K562 (cell line): ENCODE measurements around the gene NT5DC4. TPM values are rescaled to one million over a fixed set of nuclear protein-coding genes. Genes with fewer than 3 reads are reported as not detected.

Source experiments
- CC2D1A ChIP-seq: fragments of 450-650 bp; IDR thresholded peaks from 2 replicates; pipeline ENCODE4 v1.6.1; 2017; ENCODE audit warnings: mild to moderate bottlenecking
- CHD2 ChIP-seq: IDR thresholded peaks from 2 replicates; pipeline ENCODE4 v1.6.1; 2011; ENCODE audit warnings: low read depth, low read length
- FOXP1 ChIP-seq: sonication (generic); formaldehyde crosslinking; IDR thresholded peaks from 2 replicates; pipeline ENCODE4 v1.8.0; 2022; ENCODE audit warnings: mild to moderate bottlenecking, missing genetic modification reagents
- GABPB1 ChIP-seq: sonication (generic); formaldehyde crosslinking; IDR thresholded peaks from 2 replicates; pipeline ENCODE4 v1.8.0; 2022; ENCODE audit warnings: mild to moderate bottlenecking, missing genetic modification reagents
- GTF2F1 ChIP-seq: IDR thresholded peaks from 2 replicates; pipeline ENCODE4 v1.6.1; 2011; ENCODE audit warnings: low read depth, low read length, improper control_type of control experiment
- HNRNPK ChIP-seq: fragments of 200-400 bp; formaldehyde crosslinking; IDR thresholded peaks from one replicate; pipeline ENCODE4 v1.6.1; 2018; ENCODE audit warnings: mild to moderate bottlenecking, low read depth, low read length; ENCODE audit not compliant: poor library complexity, severe bottlenecking
- HNRNPL ChIP-seq: fragments of 200-400 bp; formaldehyde crosslinking; IDR thresholded peaks from 2 replicates; pipeline ENCODE4 v1.6.1; 2017; ENCODE audit warnings: low read depth, mild to moderate bottlenecking, low read length
- HOXB6 ChIP-seq: fragments of 250-450 bp; sonication (Bioruptor Pico); IDR thresholded peaks from 2 replicates; pipeline ENCODE4 v1.5.1; 2022; ENCODE audit warnings: mild to moderate bottlenecking, borderline replicate concordance
- KAT8 ChIP-seq: fragments of 450-650 bp; IDR thresholded peaks from 2 replicates; pipeline ENCODE4 v1.6.1; 2016; ENCODE audit warnings: low read depth, mild to moderate bottlenecking
- NEUROD1 ChIP-seq: fragments of 150-350 bp; IDR thresholded peaks from 2 replicates; pipeline ENCODE4 v1.6.1; 2014; ENCODE audit warnings: borderline replicate concordance, low read length, low read depth; ENCODE audit not compliant: partially characterized antibody
- RUNX1 ChIP-seq: sonication (generic); IDR thresholded peaks from 2 replicates; pipeline ENCODE4 v1.6.1; 2016; ENCODE audit warnings: antibody characterized with exemption, low read depth
- SMARCC2 ChIP-seq: fragments of 450-650 bp; IDR thresholded peaks from 2 replicates; pipeline ENCODE4 v1.6.1; 2017; ENCODE audit warnings: antibody characterized with exemption, moderate library complexity, mild to moderate bottlenecking, low read depth
- SUPT5H ChIP-seq: fragments of 450-650 bp; IDR thresholded peaks from 2 replicates; pipeline ENCODE4 v1.6.1; 2016
- TAF1 ChIP-seq: IDR thresholded peaks from 2 replicates; pipeline ENCODE4 v1.6.1; 2011; ENCODE audit warnings: mild to moderate bottlenecking, low read length, moderate library complexity; ENCODE audit not compliant: insufficient read depth, control insufficient read depth, severe bottlenecking; ENCODE audit errors: extremely low read depth
- YBX1 ChIP-seq: fragments of 450-650 bp; IDR thresholded peaks from 2 replicates; pipeline ENCODE4 v1.7.1; 2016; ENCODE audit warnings: mild to moderate bottlenecking
- ZC3H11A ChIP-seq: IDR thresholded peaks from 2 replicates; pipeline ENCODE4 v1.6.1; 2012; ENCODE audit warnings: low read depth, low read length, improper control_type of control experiment
- ZNF583 ChIP-seq: fragments of 250-450 bp; sonication (Bioruptor Pico); IDR thresholded peaks from 2 replicates; pipeline ENCODE4 v1.4.0; 2020
- ZNF644 ChIP-seq: fragments of 200-800 bp; sonication (Bioruptor generic); IDR thresholded peaks from 2 replicates; pipeline ENCODE4 v1.6.1; 2016; ENCODE audit warnings: low read depth, missing genetic modification characterization, missing compliant biosample characterization
- ZNF79 ChIP-seq: fragments of 250-450 bp; sonication (Bioruptor Pico); IDR thresholded peaks from 2 replicates; pipeline ENCODE4 v1.4.0; 2020; ENCODE audit warnings: low read depth, mild to moderate bottlenecking, moderate library complexity
- polyA plus RNA-seq, 8 experiments: library from polyadenylated mRNA; depleted of rRNA in 4 of 8; stranded (reverse) in 5 of 8; unstranded in 3 of 8; fragments of >200 nt; fragmentation: Nextera tagmentation in 2 of 8; fragmentation: Illumina TruSeq in 1 of 8; extraction: Ambion mirVana in 2 of 8; extraction: Trizol in 1 of 8; gene quantifications; 2 replicates each; pipeline versions ENCODE4 v1.2.1 to v1.2.3, GENCODE V29; 2011 to 2014; ENCODE audit warnings: inconsistent platforms in 1 of 8, missing spikeins in 1 of 8
- total RNA-seq, 7 experiments: library from RNA; depleted of rRNA in 6 of 7; stranded (reverse); fragments of >200 nt in 6 of 7; fragmentation: Illumina TruSeq in 2 of 7; extraction: Trizol in 2 of 7; gene quantifications; 2 replicates each; pipeline versions ENCODE4 v1.2.1 to v1.2.3, GENCODE V29; 2011 to 2021; ENCODE audit warnings: low replicate concordance in 1 of 7
- TF ChIP-seq, protein P1 (sequence below): sonication (generic); IDR thresholded peaks from 2 replicates; pipeline ENCODE4 v1.6.1; 2016
- TF ChIP-seq, protein P2 (sequence below): conservative IDR thresholded peaks from 2 replicates; pipeline ENCODE4 v1.6.1; 2011; ENCODE audit warnings: low read depth, mild to moderate bottlenecking, low read length; ENCODE audit not compliant: control insufficient read depth
- TF ChIP-seq, protein P3 (sequence below): fragments of 150-350 bp; conservative IDR thresholded peaks from 2 replicates; pipeline ENCODE4 v1.6.1; 2014; ENCODE audit warnings: low read length
- TF ChIP-seq, protein P4 (sequence below): fragments of 250-450 bp; sonication (Bioruptor Pico); IDR thresholded peaks from 2 replicates; pipeline ENCODE4 v1.4.0; 2020; ENCODE audit warnings: mild to moderate bottlenecking, moderate library complexity

Gene NT5DC4
- total and polyA plus RNA-seq, 9 of the 15 experiments (the other 6 are each of a cell fraction or from before 2014, with no cell fraction given): 0.44 to 6.9 (median 2.5) TPM

DNA sequence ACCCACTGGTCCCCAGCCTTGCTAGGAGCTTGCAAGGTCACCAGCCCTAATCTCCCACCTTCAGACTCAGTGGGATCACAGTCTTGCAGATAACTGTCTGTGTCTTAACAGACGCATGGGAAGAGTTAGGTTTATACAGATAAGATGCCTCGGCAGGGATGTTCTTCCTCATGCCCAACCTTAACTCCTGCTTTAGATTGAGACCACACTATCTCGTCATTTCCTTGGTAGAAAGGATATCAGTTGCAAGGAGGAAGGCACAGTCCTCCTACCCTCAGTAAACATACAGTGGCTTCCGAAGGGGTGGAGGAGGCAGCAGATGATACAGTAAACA is 7.2 kb downstream of the NT5DC4 start (continued):
- TF ChIP-seq SMARCC2: peak; percentile 55; the same call in 1 of the 2 replicates
- TF ChIP-seq ZNF79 (CRISPR knock-in tag): no peak
- TF ChIP-seq HNRNPL: no peak
- no peak for TF ChIP-seq GTF2F1
- TF ChIP-seq ZNF583: no peak
- TF ChIP-seq CC2D1A: peak; percentile 15; the same call in 1 of the 2 replicates
- TF ChIP-seq GABPB1 (CRISPR knock-in tag): no peak
- TF ChIP-seq FOXP1: no peak
- TF ChIP-seq, protein P1, sequence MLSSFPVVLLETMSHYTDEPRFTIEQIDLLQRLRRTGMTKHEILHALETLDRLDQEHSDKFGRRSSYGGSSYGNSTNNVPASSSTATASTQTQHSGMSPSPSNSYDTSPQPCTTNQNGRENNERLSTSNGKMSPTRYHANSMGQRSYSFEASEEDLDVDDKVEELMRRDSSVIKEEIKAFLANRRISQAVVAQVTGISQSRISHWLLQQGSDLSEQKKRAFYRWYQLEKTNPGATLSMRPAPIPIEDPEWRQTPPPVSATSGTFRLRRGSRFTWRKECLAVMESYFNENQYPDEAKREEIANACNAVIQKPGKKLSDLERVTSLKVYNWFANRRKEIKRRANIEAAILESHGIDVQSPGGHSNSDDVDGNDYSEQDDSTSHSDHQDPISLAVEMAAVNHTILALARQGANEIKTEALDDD: peak; percentile 41; the same call in 1 of the 2 replicates
- TF ChIP-seq, protein P2, sequence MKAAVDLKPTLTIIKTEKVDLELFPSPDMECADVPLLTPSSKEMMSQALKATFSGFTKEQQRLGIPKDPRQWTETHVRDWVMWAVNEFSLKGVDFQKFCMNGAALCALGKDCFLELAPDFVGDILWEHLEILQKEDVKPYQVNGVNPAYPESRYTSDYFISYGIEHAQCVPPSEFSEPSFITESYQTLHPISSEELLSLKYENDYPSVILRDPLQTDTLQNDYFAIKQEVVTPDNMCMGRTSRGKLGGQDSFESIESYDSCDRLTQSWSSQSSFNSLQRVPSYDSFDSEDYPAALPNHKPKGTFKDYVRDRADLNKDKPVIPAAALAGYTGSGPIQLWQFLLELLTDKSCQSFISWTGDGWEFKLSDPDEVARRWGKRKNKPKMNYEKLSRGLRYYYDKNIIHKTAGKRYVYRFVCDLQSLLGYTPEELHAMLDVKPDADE: no peak
- no peak for TF ChIP-seq KAT8
- no peak for TF ChIP-seq CHD2
- TF ChIP-seq, protein P3, sequence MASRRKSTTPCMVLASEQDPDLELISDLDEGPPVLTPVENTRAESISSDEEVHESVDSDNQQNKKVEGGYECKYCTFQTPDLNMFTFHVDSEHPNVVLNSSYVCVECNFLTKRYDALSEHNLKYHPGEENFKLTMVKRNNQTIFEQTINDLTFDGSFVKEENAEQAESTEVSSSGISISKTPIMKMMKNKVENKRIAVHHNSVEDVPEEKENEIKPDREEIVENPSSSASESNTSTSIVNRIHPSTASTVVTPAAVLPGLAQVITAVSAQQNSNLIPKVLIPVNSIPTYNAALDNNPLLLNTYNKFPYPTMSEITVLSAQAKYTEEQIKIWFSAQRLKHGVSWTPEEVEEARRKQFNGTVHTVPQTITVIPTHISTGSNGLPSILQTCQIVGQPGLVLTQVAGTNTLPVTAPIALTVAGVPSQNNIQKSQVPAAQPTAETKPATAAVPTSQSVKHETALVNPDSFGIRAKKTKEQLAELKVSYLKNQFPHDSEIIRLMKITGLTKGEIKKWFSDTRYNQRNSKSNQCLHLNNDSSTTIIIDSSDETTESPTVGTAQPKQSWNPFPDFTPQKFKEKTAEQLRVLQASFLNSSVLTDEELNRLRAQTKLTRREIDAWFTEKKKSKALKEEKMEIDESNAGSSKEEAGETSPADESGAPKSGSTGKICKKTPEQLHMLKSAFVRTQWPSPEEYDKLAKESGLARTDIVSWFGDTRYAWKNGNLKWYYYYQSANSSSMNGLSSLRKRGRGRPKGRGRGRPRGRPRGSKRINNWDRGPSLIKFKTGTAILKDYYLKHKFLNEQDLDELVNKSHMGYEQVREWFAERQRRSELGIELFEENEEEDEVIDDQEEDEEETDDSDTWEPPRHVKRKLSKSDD: no peak
- TF ChIP-seq SUPT5H: no peak
- TF ChIP-seq ZC3H11A: no peak
- no peak for TF ChIP-seq NEUROD1
- no peak for TF ChIP-seq TAF1
- TF ChIP-seq YBX1: no peak
- TF ChIP-seq HNRNPK: no peak
- TF ChIP-seq ZNF644 (tag): no peak
- no peak for TF ChIP-seq RUNX1
- no peak for TF ChIP-seq HOXB6 (CRISPR knock-in tag)
- TF ChIP-seq, protein P4, sequence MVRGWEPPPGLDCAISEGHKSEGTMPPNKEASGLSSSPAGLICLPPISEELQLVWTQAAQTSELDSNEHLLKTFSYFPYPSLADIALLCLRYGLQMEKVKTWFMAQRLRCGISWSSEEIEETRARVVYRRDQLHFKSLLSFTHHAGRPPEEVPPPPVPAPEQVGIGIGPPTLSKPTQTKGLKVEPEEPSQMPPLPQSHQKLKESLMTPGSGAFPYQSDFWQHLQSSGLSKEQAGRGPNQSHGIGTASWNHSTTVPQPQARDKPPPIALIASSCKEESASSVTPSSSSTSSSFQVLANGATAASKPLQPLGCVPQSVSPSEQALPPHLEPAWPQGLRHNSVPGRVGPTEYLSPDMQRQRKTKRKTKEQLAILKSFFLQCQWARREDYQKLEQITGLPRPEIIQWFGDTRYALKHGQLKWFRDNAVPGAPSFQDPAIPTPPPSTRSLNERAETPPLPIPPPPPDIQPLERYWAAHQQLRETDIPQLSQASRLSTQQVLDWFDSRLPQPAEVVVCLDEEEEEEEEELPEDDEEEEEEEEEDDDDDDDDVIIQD (CRISPR knock-in tag): no peak
